Activated effector memory CD4-positive, alpha-beta T cell treated with Interleukin-2 at 50 U/mL for 16 hours (primary cell): Measurements from ENCODE around the gene TYMP.
"Not testable (repeated sequence)": the region's sequence is repeated elsewhere in the genome, so short reads cannot be mapped to it uniquely, and the experiment has no call there.

ENCODE experiments used
- DNase-seq: peaks from one replicate; pipeline ENCODE4 v3.0.0-alpha.2; 2020

TYMP gene

GRCh38 chr22:50523806-50524675, 5.8 kb downstream of the TYMP start:
- DNase-seq: no peak

GRCh38 chr22:50523458-50523805, 6.4 kb downstream of the TYMP start:
- no peak for DNase-seq

- no peak for DNase-seq
Observed at GRCh38 chr22:50522806-50523438, 6.9 kb downstream of the TYMP start.

- no peak for DNase-seq
Observed at GRCh38 chr22:50522208-50522805, 7.5 kb downstream of the TYMP start.

GRCh38 chr22:50521710-50522109, 8.1 kb downstream of the TYMP start:
- DNase-seq: no peak

GRCh38 chr22:50520826-50521453, 8.9 kb downstream of the TYMP start:
- no peak for DNase-seq

GRCh38 chr22:50520184-50520583, 9.6 kb downstream of the TYMP start:
- not testable (repeated sequence) for DNase-seq

GRCh38 chr22:50519151-50519550, 10.7 kb downstream of the TYMP start:
- no peak for DNase-seq

GRCh38 chr22:50518606-50519005, 11.2 kb downstream of the TYMP start:
- no peak for DNase-seq

GRCh38 chr22:50517495-50518260, 12.1 kb downstream of the TYMP start:
- no peak for DNase-seq

- no peak for DNase-seq
Observed at GRCh38 chr22:50516891-50517290, 12.9 kb downstream of the TYMP start.

GRCh38 chr22:50516068-50516467, 13.7 kb downstream of the TYMP start:
- DNase-seq: no peak

GRCh38 chr22:50513175-50513574, 16.6 kb downstream of the TYMP start:
- DNase-seq: no peak

- no peak for DNase-seq
Observed at GRCh38 chr22:50508897-50509296, 20.9 kb downstream of the TYMP start.

- DNase-seq: peak; percentile 96
Observed at GRCh38 chr22:50507991-50508884, 21.6 kb downstream of the TYMP start, which contains the start of gene NCAPH2. TSS of gene NCAPH2 (plus strand) at chr22:50508224. CDS start at chr22:50508338, 114 bp downstream.

GRCh38 chr22:50507421-50507990, 22.3 kb downstream of the TYMP start, which contains the start of gene LMF2:
TSS of gene LMF2 (minus strand) at chr22:50507702. CDS start at chr22:50507675, 27 bp downstream.
- DNase-seq: peak; percentile 94

- DNase-seq: no peak
Observed at GRCh38 chr22:50506611-50507420, 23.0 kb downstream of the TYMP start.

- no peak for DNase-seq
Observed at GRCh38 chr22:50505776-50506610, 23.8 kb downstream of the TYMP start.

- no peak for DNase-seq
Observed at GRCh38 chr22:50505276-50505775, 24.5 kb downstream of the TYMP start.
